Measurements from ENCODE around the gene JUN. TPM values are rescaled to one million over a fixed set of nuclear protein-coding genes. Genes with fewer than 3 reads are reported as not detected.

Gene JUN
- total and polyA plus RNA-seq, 2 of the 4 experiments (the other 2 are of a cell fraction), result 46.6 to 89.1 TPM

GRCh38 chr1:58783090-58783992, 506 bp downstream of the JUN start (continued):
- 0 out of 2 replicates have a peak, but pooled peaks have one; percentile 12 for TF ChIP-seq MXI1 (IDR thresholded peaks at IDR 0.05; ENCODE audit: borderline replicate concordance, low read depth, low read length)
- TF ChIP-seq SMC3 (IDR thresholded peaks at IDR 0.05; ENCODE audit: low read depth, low read length), result peak; percentile 28; the same call in 1 of the 2 replicates
- no peak for TF ChIP-seq NFE2L2 (IDR thresholded peaks at IDR 0.05; ENCODE audit: low read depth, low read length)

Data from IMR-90 (cell line).